Stimulated activated CD8-positive, alpha-beta memory T cell treated with anti-CD3 and anti-CD28 coated beads, Interleukin-15, amount 100 ng/mL, for 24 hours (primary cell): ENCODE data around the gene RBM20.
"Not testable (repeated sequence)": the region's sequence is repeated elsewhere in the genome, so short reads cannot be mapped to it uniquely, and the experiment has no call there.

Source experiments
- DNase-seq: peaks from one replicate; pipeline ENCODE4 v3.0.0-alpha.2; 2020; ENCODE audit warnings: low read depth

Gene RBM20

DNA sequence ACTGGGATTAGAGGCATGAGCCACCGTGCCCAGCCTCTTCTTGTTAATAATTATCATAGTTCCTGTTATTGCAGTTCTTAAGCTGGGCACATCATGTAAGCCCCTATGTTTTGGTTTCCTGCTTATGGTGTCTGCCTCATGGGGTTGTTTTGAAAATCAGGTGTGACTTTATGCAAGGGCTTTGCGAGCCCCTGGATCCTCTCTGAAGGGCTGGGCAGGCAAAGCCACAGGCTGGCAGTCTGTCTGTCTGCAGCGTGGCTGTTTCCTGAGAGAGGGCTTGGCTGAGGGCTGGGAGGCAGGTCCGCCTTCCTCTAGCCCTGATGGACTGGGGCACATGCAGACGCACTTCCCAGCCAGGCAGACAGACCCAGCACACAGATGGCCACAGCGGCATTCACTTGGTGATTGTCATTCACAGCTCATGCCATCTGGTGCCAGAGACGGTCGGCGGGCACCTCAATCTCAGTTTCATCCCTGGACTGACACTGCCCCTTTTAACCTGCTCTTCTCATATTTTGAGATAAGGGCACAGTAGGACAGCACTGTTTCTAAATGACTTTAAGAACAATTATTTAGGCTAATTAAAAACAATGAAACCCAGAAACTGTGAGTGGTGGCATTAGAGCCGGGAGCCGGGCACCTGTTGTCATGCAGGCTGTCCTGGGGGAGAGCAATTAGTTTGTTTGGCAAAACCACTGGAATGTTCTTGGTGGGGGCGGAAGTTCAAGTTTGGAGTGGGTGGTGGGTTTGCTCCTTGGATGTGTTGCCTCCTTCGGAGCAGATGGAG is 35.5 kb downstream of the RBM20 start:
- no peak for DNase-seq

DNA sequence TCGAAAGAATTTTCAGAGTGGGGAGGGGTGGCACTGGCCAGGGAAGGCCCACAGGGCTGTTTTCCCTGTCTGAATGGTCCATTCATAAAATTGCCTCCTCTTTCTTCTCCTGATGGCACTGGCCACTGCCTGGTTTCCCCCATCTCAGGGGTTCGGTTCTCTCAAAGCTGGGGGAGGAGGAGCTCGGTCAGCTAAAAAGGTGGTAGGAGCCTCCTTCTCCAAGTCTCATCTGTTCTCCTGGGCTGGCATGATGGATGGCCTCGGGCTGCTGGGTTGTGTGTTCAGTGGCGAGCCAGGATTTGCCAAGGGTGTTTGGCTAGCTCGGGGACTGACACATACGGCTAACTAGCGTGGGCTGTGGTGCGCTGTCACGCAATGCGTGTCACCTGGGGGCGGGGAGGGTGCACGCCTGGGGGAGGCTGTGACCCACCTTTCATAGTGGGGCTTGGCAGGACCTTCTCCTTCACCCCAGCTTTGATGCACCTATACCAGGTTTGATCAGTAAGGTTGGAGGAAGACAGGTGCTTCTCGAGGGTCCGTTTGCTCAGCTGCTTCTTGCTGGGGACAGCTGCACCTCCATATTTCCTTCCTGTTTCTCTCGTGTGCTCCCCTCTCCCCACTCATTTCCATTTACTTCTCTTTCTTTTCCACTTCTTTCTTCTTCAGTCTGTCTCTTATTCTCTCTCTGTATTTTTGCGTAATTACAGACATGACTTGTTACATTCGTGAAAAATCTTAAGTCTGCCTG is 36.3 kb downstream of the RBM20 start:
- DNase-seq, result no peak

DNA sequence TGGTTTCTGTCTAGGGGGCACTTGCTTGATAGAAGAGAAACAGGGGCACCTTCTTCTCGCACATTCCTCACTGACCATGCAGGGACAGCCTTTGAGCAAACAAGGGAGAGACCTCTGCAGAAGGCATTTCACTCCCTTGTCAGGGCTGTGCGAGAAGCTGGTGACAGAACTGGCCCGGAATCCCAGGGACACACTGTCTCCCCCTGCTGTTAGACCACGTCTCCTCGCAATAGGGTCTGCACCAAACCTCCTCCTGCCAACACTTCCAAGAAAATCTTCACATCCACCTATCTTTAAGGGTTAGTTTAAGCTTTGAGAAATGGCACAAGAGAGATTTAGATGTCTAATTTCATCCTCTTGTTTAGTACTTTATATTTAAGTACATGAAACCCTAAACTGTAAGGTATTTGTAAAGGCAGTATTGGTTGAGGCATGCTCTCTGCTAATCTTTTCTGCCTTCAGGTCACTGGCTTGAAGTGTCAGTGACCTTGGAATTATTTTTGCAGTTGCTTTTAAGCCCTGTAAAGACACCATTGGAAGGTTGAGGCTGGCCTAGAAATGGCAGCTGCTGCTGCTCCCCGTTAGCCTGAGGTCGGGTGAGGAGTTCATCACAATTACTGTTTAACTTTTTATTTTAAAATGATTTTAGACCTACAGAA is 37.0 kb downstream of the RBM20 start:
- DNase-seq, result no peak

GRCh38 chr10:110682348-110682747 is 38.2 kb downstream of the RBM20 start:
- no peak for DNase-seq

DNA sequence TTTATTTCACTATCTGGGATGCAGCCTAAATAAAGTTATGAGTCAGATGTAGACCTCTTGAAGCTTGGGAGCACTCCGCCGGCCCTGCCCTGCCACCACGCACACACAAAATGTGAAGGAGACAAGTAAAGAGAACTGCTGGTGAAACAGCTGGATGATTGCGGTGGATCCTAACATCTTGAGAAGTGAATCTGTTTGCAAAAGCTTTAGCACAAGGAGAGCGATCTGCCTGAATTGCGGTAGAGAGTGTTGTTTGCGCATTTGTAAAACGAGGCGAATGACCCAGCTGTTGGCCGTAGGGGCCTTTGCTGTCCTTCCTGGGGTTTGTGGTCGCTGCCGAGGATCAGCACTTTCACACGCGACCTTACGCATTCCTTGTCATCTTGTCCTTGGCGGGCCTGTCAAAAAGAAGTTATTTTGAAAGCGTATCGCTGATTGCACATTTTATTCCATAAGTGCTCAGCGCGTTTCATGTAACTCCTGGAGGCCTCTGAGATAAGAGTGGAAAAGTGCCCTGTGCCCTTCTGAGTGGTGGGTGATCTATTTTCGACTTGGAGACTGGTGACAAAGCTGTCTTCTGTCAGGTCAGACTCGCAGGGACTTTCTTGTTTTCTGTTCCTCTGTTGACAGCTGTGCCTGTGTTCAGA is 40.8 kb downstream of the RBM20 start:
- no peak for DNase-seq

GRCh38 chr10:110686047-110686446 is 41.9 kb downstream of the RBM20 start:
- no peak for DNase-seq

DNA sequence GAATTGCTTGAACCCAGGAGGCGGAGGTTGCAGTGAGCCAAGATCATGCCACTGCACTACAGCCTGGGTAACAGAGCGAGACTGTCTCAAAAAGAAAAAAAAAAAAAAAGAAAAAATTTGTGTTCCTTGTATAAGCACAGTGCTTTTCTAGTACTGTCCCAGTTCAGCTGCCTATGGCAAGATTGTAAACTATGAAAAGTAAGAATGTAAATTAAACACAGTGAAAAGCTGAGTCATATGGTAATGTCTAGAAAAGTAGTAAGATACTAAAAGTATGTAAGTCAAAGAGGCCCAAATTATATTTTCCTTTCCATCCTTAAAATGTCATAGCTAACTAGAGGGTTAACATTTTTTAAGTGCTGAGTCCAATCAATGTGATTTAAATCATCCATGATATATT is 42.8 kb downstream of the RBM20 start:
- DNase-seq, result no peak

GRCh38 chr10:110687400-110687799 is 43.3 kb downstream of the RBM20 start:
- DNase-seq, result no peak

GRCh38 chr10:110691139-110691538 is 47.0 kb downstream of the RBM20 start:
- no peak for DNase-seq

- no peak for DNase-seq
These were observed 50.1 kb downstream of the RBM20 start for GRCh38 chr10:110694263-110694662.

DNA sequence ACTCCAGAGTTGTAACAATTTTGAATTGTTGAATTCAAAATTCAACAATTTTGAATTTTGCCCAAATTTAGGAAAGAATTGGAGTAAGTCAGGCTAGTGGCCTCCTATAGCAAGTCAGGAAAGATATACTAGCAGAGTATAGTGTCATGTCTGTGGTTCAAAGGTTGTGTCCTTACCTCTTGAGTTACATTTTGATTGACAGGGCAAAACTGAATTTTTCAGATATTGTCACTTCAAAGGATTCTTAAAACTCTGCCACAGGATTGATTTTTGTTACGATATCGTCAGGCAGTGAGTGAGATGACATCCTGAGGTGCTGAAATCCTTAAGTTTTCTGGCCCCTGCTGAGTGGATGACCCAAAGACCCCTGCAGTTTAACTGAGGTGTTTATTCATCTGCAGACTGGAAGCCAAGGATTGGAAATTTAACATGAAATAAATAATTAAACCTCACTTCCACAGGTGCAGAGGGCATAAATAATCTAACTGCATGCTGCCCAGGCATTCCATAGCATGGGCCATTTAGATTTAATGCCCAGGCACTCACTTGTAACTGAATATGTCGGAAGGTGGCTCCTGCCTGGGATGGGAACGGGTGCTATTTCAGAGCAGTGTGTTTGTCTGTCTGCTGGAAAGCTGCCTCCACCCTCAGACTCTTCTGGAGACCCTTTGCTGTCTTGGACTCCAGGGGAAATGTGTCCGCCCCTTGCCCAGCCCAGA is 50.8 kb downstream of the RBM20 start:
- DNase-seq, result no peak

- no peak for DNase-seq
These were observed 51.4 kb downstream of the RBM20 start for GRCh38 chr10:110695539-110695886.

DNA sequence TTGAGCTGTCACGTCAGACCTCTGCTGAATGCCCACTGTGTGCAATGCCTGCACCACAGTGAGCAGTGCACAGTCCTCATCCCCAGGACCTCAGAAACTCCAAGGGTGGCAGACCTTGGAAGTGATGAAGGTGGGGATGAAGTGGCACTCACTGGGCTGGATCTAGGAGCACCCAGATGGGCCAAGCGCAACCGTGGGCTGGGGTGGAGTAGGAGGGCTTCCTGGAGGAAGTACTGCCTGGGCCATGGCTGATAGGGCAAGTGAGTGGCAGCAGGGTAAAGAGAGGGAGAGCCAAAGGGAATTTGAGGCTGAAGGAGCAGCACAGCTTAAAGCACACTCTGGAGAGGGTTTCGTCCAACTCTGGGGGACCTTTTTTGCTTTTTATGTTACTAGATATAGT is 52.3 kb downstream of the RBM20 start:
- DNase-seq, result no peak

GRCh38 chr10:110698340-110698739 is 54.2 kb downstream of the RBM20 start:
- no peak for DNase-seq

GRCh38 chr10:110698782-110699201 is 54.7 kb downstream of the RBM20 start:
- DNase-seq, result no peak

DNA sequence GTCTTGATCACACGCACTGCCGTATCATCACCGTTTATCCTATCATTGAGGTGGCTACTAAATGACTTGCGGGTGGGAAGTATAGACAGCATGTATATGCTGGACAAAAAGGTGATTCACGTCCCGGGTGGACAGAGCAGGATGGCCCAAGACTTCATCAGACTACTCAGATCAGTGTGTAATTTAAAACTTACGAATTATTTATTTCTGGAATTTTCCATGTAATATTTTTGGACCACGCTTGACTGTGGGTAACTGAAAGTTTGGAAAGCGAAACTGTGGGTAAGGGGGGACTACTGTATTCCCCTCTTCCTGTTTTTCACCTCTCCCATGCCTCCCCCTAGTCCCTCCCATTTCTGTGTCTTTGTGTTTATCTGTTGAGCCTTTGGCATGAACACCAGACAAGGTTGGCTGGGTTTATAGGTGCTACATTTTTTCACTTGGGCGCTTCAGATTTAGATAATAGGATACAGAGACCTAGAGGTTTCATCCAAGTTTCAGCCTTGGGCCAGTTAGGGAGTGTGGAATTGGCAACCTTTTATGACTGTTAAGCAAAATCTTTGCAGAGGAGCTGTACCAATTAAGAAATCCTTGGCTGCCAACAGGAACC is 55.8 kb downstream of the RBM20 start:
- no peak for DNase-seq

DNA sequence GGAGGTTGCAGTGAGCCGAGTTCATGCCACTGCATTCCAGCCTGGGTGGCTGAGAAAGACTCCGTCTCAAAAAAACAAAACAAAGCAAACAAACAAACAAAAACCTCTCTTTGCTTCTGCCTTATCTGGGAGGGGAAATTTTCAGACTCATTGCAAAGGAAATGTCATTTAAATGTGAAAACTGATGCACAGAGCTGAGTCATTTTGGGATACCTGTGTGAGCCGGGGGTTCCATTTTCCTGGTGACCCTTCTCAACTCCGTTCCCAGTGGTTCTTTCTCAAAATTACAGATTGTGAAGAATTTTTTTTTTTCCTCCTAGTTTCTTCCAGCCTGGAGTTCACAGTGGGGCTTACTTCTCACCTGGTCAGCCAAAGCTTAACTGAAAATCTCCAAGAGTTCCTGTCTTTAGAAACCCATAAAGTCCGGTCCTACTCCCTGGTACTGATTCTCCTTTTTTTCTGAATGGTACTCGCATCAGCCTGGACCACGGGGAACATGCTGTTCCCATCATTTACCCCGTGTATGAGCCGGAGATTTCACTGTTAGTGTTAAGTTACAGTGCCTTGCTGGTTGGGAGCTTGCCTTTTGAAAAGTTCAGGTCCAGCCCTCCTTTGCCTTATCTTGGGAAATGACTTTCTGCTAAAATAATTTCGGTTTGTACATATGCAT is 56.9 kb downstream of the RBM20 start:
- DNase-seq, result no peak

- DNase-seq, result no peak
These were observed 57.5 kb downstream of the RBM20 start for GRCh38 chr10:110701617-110701971.

GRCh38 chr10:110704070-110704469 is 59.9 kb downstream of the RBM20 start:
- DNase-seq, result no peak

DNA sequence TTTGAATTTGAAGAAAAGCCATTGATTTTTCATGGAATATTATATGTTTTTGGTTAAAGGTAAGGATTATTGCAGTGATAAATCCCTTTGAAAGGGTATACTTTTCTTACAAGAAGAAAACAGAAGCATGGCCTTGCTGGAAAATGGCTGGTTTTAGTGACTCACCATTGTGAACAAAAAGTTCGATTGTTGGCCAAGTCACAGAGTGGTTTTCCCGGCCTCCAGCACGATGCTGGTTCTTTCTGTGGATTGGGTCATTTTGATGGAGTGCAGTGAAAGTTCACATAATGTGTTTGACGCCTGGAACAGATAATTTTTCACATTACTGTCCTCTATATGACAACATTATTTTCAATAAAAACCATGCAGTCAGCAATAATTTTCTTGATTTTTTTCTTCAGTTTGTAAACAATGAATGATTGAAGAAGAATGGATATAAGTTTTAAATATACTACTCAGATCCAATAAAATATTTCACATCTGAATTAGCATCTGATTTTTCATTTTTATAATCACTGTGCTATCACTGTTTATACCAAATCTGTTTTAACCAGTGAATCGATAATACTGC is 60.9 kb downstream of the RBM20 start:
- no peak for DNase-seq

DNA sequence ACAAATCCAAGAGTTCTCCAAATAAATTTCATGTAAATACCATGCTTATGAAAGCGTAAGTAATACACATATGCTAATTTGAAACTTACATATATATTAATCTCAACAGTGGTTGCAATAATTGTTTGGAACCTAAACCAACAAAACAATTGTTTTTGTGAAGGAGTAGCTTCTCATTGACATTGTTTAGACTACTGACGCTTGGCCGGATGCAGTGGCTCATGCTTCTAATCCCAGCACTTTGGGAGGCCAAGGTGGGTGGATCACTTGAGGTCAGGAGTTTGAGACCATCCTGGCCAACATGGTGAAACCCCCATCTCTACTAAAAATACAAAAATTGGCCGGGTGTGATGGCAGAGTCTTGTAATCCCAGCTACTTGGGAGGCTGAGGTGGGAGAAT is 61.5 kb downstream of the RBM20 start:
- not testable (repeated sequence) for DNase-seq
